WTC11 (cell line): Measurements from ENCODE around the gene NFKBIE. TPM values are rescaled to one million over a fixed set of nuclear protein-coding genes. Genes with fewer than 3 reads are reported as not detected.

Experiments used
- ATAC-seq: fragments of 200-7000 bp; cut with Tn5 transposase; 2 replicates; pipeline ENCODE4 v1.10.0; 2021; ENCODE audit warnings: mild to moderate bottlenecking, moderate library complexity
- CTCF ChIA-PET: fragments of 300-600 bp; sonication (Branson Sonifier 250); formaldehyde crosslinking; loops from one replicate; lab custom pipeline; 2021; ENCODE audit warnings: antibody characterized with exemption; lab: Charles Lee
- POLR2A ChIA-PET: fragments of 350-600 bp; sonication (Branson Sonifier 250); formaldehyde crosslinking; loops from one replicate; lab custom pipeline; 2021; ENCODE audit warnings: antibody characterized with exemption; lab: Charles Lee
- DNase-seq: peaks from one replicate; pipeline ENCODE4 v3.0.0; 2021; ENCODE audit warnings: low spot score
- H3K27ac Mint-ChIP-seq: 2 replicates; pipeline ENCODE4 v1.8.0; 2021; ENCODE audit warnings: mixed read lengths
- H3K27me3 Mint-ChIP-seq: 2 replicates; pipeline ENCODE4 v1.8.0; 2021; ENCODE audit warnings: low read depth, mild to moderate bottlenecking, moderate library complexity, mixed read lengths
- H3K36me3 Mint-ChIP-seq: 2 replicates; pipeline ENCODE4 v1.8.0; 2021; ENCODE audit warnings: mixed read lengths
- H3K4me1 Mint-ChIP-seq: 2 replicates; pipeline ENCODE4 v1.8.0; 2022; ENCODE audit warnings: mixed read lengths
- H3K4me3 Mint-ChIP-seq: 2 replicates; pipeline ENCODE4 v1.8.0; 2021; ENCODE audit warnings: mild to moderate bottlenecking, moderate library complexity, mixed read lengths
- H3K9me3 Mint-ChIP-seq: 2 replicates; pipeline ENCODE4 v1.8.0; 2021; ENCODE audit warnings: mixed read lengths
- ATF1 ChIP-seq: sonication (generic); formaldehyde crosslinking; IDR thresholded peaks from 2 replicates; pipeline ENCODE4 v1.8.1; 2023; ENCODE audit warnings: mild to moderate bottlenecking, moderate library complexity, missing genetic modification reagents
- ESRRA ChIP-seq: sonication (generic); formaldehyde crosslinking; IDR thresholded peaks from 2 replicates; pipeline ENCODE4 v1.8.1; 2022; ENCODE audit warnings: mild to moderate bottlenecking, missing genetic modification reagents, borderline replicate concordance
- FOXJ3 ChIP-seq: sonication (generic); formaldehyde crosslinking; IDR thresholded peaks from 2 replicates; pipeline ENCODE4 v1.9.0; 2021; ENCODE audit warnings: missing genetic modification reagents, mild to moderate bottlenecking, borderline replicate concordance
- FOXK1 ChIP-seq: sonication (generic); formaldehyde crosslinking; IDR thresholded peaks from 2 replicates; pipeline ENCODE4 v1.8.0; 2022; ENCODE audit warnings: mild to moderate bottlenecking, moderate library complexity, missing genetic modification reagents
- FOXP1 ChIP-seq: sonication (generic); formaldehyde crosslinking; IDR thresholded peaks from 2 replicates; pipeline ENCODE4 v1.8.0; 2022; ENCODE audit warnings: missing genetic modification reagents, mild to moderate bottlenecking, moderate library complexity, borderline replicate concordance
- JUN ChIP-seq: sonication (generic); formaldehyde crosslinking; IDR thresholded peaks from 2 replicates; pipeline ENCODE4 v1.8.0; 2023; ENCODE audit warnings: mild to moderate bottlenecking, missing genetic modification reagents
- NR1H2 ChIP-seq: sonication (generic); formaldehyde crosslinking; IDR thresholded peaks from 2 replicates; pipeline ENCODE4 v1.9.0; 2021; ENCODE audit warnings: mild to moderate bottlenecking, moderate library complexity, missing genetic modification reagents
- NR2C2 ChIP-seq: sonication (generic); formaldehyde crosslinking; IDR thresholded peaks from 2 replicates; pipeline ENCODE4 v1.8.0; 2022; ENCODE audit warnings: mild to moderate bottlenecking, missing genetic modification reagents
- SMAD3 ChIP-seq: sonication (generic); formaldehyde crosslinking; IDR thresholded peaks from 2 replicates; pipeline ENCODE4 v1.8.0; 2022; ENCODE audit warnings: missing genetic modification reagents, mild to moderate bottlenecking, borderline replicate concordance
- SOX15 ChIP-seq: fragments of 250-450 bp; sonication (Bioruptor Pico); IDR thresholded peaks from 2 replicates; pipeline ENCODE4 v1.9.0; 2021; ENCODE audit warnings: mild to moderate bottlenecking
- SP1 ChIP-seq: sonication (generic); formaldehyde crosslinking; conservative IDR thresholded peaks from 2 replicates; pipeline ENCODE4 v1.8.1; 2022; ENCODE audit warnings: missing genetic modification reagents
- USF1 ChIP-seq: sonication (generic); formaldehyde crosslinking; IDR thresholded peaks from 2 replicates; pipeline ENCODE4 v1.8.0; 2022; ENCODE audit warnings: mild to moderate bottlenecking, missing genetic modification reagents
- ZBTB21 ChIP-seq: sonication (generic); formaldehyde crosslinking; IDR thresholded peaks from 2 replicates; pipeline ENCODE4 v1.8.1; 2023; ENCODE audit warnings: mild to moderate bottlenecking, missing genetic modification reagents, borderline replicate concordance
- ZNF121 ChIP-seq: sonication (generic); formaldehyde crosslinking; IDR thresholded peaks from 2 replicates; pipeline ENCODE4 v1.8.0; 2023; ENCODE audit warnings: missing genetic modification reagents
- ZNF138 ChIP-seq: sonication (generic); formaldehyde crosslinking; conservative IDR thresholded peaks from 2 replicates; pipeline ENCODE4 v1.8.1; 2022; ENCODE audit warnings: mild to moderate bottlenecking, moderate library complexity, missing genetic modification reagents
- ZNF232 ChIP-seq: sonication (generic); formaldehyde crosslinking; IDR thresholded peaks from 2 replicates; pipeline ENCODE4 v1.8.0; 2022; ENCODE audit warnings: mild to moderate bottlenecking, missing genetic modification reagents
- ZNF425 ChIP-seq: fragments of 250-450 bp; sonication (Bioruptor Pico); conservative IDR thresholded peaks from 2 replicates; pipeline ENCODE4 v1.9.0; 2021; ENCODE audit warnings: mild to moderate bottlenecking
- total RNA-seq: library from RNA; stranded (reverse); gene quantifications from 3 replicates; pipeline ENCODE4 v1.2.3, GENCODE V29; 2021
- TF ChIP-seq, protein P1 (sequence below): fragments of 250-450 bp; sonication (Bioruptor Pico); IDR thresholded peaks from 2 replicates; pipeline ENCODE4 v1.9.0; 2021; ENCODE audit warnings: mild to moderate bottlenecking
- TF ChIP-seq, protein P2 (sequence below): sonication (generic); formaldehyde crosslinking; IDR thresholded peaks from 2 replicates; pipeline ENCODE4 v1.8.1; 2022; ENCODE audit warnings: mild to moderate bottlenecking, moderate library complexity, missing genetic modification reagents
- TF ChIP-seq, protein P3 (sequence below): sonication (generic); formaldehyde crosslinking; IDR thresholded peaks from 2 replicates; pipeline ENCODE4 v1.8.0; 2023; ENCODE audit warnings: missing genetic modification reagents
- TF ChIP-seq, protein P4 (sequence below): sonication (generic); formaldehyde crosslinking; IDR thresholded peaks from 2 replicates; pipeline ENCODE4 v1.8.1; 2023; ENCODE audit warnings: mild to moderate bottlenecking, missing genetic modification reagents, moderate library complexity
- TF ChIP-seq, protein P5 (sequence below): fragments of 200-600 bp; IDR thresholded peaks from 2 replicates; pipeline ENCODE4 v1.8.0; 2022; ENCODE audit warnings: antibody characterized with exemption

Gene NFKBIE
- total RNA-seq, 1 experiment from 2014 or later = 10.3 TPM

DNA sequence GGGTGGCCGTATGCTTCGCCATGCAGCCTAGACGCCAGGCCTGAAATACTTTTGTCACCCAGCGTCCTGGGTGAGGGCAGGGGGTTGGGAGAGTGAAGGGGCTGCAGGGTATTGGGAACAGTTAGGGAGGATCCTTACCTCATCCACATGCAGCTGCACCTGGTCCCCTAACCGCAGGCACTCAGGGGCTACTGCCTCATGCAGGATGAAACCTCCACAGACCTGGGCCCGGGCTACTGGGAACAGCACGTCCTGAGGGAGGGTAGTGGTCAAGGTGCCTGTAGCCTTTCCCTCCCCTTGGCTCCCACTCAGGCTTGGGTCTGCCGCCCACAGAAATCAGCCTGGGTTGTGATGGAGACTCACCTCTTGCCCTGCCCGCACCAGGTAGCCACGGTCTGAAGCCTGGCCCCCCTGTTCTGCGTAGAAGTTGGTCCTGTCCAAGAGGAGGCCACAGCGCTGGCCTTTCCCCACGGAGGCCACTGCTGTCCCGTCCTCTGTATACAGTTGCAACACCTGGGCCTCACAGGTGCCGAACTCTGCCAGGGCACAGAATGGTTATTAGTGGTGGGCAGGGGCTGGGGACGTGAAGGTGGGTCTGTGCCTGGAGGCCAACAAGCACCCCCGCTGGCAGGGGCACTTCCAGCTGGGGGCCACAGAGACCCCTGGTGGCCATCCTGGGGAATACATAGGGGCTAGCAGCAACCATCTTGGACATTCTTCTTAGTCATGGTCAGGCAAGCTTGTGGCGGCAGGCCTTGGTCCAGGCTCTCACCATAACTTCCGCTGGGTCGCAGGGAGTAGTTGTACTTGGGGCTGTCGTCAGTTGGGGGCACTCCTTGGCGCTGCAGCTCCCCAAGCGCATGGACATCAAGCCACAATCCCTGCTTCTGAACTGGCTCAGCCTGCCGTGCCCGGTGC is 39.2 kb upstream of the NFKBIE start:
- H3K36me3 Mint-ChIP-seq = peaks cover 69% of the 10 kb centered on the region

DNA sequence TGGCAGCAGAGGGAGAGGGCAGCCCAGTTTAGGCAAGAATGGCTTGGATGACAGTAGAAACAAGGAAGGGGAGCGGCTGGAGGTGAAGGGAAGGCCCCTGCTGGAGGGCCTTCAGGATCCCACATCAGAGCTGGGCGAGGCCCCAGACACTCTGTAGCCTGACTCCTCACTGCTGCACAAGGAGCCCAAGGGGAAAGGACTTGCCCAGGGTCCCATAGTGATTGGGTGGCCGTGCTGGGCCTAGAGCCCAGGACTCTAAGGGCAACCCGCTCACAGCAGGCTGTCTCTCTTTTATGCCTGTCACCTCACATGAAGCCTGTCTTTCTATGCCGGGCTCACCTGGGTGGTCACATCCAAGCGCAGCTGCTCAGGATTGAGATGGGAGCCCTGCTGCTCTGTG is 38.5 kb upstream of the NFKBIE start:
- Mint-ChIP-seq H3K27me3 (no peaks in the 10 kb centered on the region), H3K4me3 (no peak overlapping the region), H3K4me1 (no peaks in the 10 kb centered on the region), H3K36me3 (peaks cover 62% of the 10 kb centered on the region), H3K9me3 (no peaks in the 10 kb centered on the region), H3K27ac (no peak overlapping the region)
- TF ChIP-seq JUN (CRISPR knock-in tag) (no peak), FOXJ3 (CRISPR knock-in tag) (no peak), FOXK1 (CRISPR knock-in tag) (no peak), NR1H2 (CRISPR knock-in tag) (no peak), ZNF425 (CRISPR knock-in tag) (no peak), SMAD3 (CRISPR knock-in tag) (no peak), ZNF121 (CRISPR knock-in tag) (no peak), USF1 (CRISPR knock-in tag) (no peak), ZNF232 (no peak), ATF1 (CRISPR knock-in tag) (no peak), NR2C2 (CRISPR knock-in tag) (no peak), SOX15 (no peak), SP1 (CRISPR knock-in tag) (no peak), ZBTB21 (CRISPR knock-in tag) (no peak)
- TF ChIP-seq, protein P1, sequence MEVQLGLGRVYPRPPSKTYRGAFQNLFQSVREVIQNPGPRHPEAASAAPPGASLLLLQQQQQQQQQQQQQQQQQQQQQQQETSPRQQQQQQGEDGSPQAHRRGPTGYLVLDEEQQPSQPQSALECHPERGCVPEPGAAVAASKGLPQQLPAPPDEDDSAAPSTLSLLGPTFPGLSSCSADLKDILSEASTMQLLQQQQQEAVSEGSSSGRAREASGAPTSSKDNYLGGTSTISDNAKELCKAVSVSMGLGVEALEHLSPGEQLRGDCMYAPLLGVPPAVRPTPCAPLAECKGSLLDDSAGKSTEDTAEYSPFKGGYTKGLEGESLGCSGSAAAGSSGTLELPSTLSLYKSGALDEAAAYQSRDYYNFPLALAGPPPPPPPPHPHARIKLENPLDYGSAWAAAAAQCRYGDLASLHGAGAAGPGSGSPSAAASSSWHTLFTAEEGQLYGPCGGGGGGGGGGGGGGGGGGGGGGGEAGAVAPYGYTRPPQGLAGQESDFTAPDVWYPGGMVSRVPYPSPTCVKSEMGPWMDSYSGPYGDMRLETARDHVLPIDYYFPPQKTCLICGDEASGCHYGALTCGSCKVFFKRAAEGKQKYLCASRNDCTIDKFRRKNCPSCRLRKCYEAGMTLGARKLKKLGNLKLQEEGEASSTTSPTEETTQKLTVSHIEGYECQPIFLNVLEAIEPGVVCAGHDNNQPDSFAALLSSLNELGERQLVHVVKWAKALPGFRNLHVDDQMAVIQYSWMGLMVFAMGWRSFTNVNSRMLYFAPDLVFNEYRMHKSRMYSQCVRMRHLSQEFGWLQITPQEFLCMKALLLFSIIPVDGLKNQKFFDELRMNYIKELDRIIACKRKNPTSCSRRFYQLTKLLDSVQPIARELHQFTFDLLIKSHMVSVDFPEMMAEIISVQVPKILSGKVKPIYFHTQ (CRISPR knock-in tag) = no peak
- TF ChIP-seq, protein P2, sequence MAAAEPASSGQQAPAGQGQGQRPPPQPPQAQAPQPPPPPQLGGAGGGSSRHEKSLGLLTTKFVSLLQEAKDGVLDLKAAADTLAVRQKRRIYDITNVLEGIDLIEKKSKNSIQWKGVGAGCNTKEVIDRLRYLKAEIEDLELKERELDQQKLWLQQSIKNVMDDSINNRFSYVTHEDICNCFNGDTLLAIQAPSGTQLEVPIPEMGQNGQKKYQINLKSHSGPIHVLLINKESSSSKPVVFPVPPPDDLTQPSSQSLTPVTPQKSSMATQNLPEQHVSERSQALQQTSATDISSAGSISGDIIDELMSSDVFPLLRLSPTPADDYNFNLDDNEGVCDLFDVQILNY (CRISPR knock-in tag) = no peak
- TF ChIP-seq, protein P3, sequence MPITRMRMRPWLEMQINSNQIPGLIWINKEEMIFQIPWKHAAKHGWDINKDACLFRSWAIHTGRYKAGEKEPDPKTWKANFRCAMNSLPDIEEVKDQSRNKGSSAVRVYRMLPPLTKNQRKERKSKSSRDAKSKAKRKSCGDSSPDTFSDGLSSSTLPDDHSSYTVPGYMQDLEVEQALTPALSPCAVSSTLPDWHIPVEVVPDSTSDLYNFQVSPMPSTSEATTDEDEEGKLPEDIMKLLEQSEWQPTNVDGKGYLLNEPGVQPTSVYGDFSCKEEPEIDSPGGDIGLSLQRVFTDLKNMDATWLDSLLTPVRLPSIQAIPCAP = no peak
- TF ChIP-seq, protein P4, sequence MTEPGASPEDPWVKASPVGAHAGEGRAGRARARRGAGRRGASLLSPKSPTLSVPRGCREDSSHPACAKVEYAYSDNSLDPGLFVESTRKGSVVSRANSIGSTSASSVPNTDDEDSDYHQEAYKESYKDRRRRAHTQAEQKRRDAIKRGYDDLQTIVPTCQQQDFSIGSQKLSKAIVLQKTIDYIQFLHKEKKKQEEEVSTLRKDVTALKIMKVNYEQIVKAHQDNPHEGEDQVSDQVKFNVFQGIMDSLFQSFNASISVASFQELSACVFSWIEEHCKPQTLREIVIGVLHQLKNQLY (CRISPR knock-in tag) = no peak
- ChIA-PET POLR2A (no interaction called here), CTCF (interaction anchor here (5.3 kb wide), 1 partner anchor 35 kb away, joined by 109 read pairs; the partner anchor contains the start of gene TMEM151B)
- ATAC-seq = no peak
- no peak for DNase-seq

More for the DNA sequence above, 39.2 kb upstream of the NFKBIE start:
- Mint-ChIP-seq H3K27me3 (no peaks in the 10 kb centered on the region), H3K4me3 (no peak overlapping the region), H3K9me3 (no peaks in the 10 kb centered on the region), H3K4me1 (no peaks in the 10 kb centered on the region), H3K27ac (no peak overlapping the region; the same call in 1 of the 2 replicates)
- peak; percentile 88 for ATAC-seq
- TF ChIP-seq, protein P5, sequence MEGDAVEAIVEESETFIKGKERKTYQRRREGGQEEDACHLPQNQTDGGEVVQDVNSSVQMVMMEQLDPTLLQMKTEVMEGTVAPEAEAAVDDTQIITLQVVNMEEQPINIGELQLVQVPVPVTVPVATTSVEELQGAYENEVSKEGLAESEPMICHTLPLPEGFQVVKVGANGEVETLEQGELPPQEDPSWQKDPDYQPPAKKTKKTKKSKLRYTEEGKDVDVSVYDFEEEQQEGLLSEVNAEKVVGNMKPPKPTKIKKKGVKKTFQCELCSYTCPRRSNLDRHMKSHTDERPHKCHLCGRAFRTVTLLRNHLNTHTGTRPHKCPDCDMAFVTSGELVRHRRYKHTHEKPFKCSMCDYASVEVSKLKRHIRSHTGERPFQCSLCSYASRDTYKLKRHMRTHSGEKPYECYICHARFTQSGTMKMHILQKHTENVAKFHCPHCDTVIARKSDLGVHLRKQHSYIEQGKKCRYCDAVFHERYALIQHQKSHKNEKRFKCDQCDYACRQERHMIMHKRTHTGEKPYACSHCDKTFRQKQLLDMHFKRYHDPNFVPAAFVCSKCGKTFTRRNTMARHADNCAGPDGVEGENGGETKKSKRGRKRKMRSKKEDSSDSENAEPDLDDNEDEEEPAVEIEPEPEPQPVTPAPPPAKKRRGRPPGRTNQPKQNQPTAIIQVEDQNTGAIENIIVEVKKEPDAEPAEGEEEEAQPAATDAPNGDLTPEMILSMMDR = peak; percentile 88
- TF ChIP-seq FOXP1 (CRISPR knock-in tag) (0 out of 2 replicates have a peak, but pooled peaks have one; percentile 38), ZNF138 (CRISPR knock-in tag) (no peak), ESRRA (0 out of 2 replicates have a peak, but pooled peaks have one; percentile 21)
- DNase-seq = peak; percentile 66
- POLR2A ChIA-PET = no interaction called here
- CTCF ChIA-PET = interaction anchor here (0.7 to 5.3 kb wide), 27 partner anchors 8 to 242 kb away, joined by 3 to 109 read pairs (median 6); partner anchors contain the start of genes AARS2, HSP90AB1, SLC35B2 and SPATS1
